Measurements from ENCODE around the gene NUDT3. TPM values are rescaled to one million over a fixed set of nuclear protein-coding genes. Genes with fewer than 3 reads are reported as not detected.

The NUDT3 gene
- total RNA-seq, 2 donors from 2014 or later: 22.8 to 24.7 TPM

GRCh38 chr6:34276191-34276590 is 116.3 kb downstream of the NUDT3 start:
- H3K27me3 Mint-ChIP-seq (ENCODE audit: insufficient read depth): peaks cover 2% of the 10 kb centered on the region
- 86 to 89% methylated on average over 5 of the region's 5 CpGs for WGBS, 2 experiments (ENCODE audit: insufficient coverage in 1 of 2, insufficient read length in 1 of 2)
- no peak overlapping the region for H3K27ac Mint-ChIP-seq
- DNase-seq: no peak
- H3K27ac ChIP-seq (ENCODE audit: low read depth, low read length): no peak overlapping the region
- no peak overlapping the region for H3K4me3 ChIP-seq (ENCODE audit: low read length)
- H3K4me3 Mint-ChIP-seq: no peak overlapping the region
- no peak overlapping the region for H3K9ac ChIP-seq (ENCODE audit: extremely low read depth, low read length, poor library complexity, severe bottlenecking)
- H3K27me3 ChIP-seq (ENCODE audit: control insufficient read depth, insufficient read depth, low read length, poor library complexity, severe bottlenecking): no peaks in the 10 kb centered on the region
- no peaks in the 10 kb centered on the region for H3K4me1 ChIP-seq (ENCODE audit: control insufficient read depth, insufficient read depth, low read length)
- H3K9me3 Mint-ChIP-seq: no peaks in the 10 kb centered on the region
- no peak for TF ChIP-seq CTCF (conservative IDR thresholded peaks at IDR 0.05)
- peaks cover 6% of the 10 kb centered on the region for H3K36me3 ChIP-seq (ENCODE audit: control insufficient read depth, insufficient read depth, low read length)
- H3K9me3 ChIP-seq (ENCODE audit: control insufficient read depth, low read length): no peaks in the 10 kb centered on the region
- peaks cover 5% of the 10 kb centered on the region for H3K4me1 Mint-ChIP-seq
- peaks cover 21% of the 10 kb centered on the region for H3K36me3 Mint-ChIP-seq (ENCODE audit: low read depth)

- Histone ChIP-seq H3K27ac (ENCODE audit: low read depth, low read length) (no peak overlapping the region), H3K4me3 (ENCODE audit: low read length) (no peak overlapping the region), H3K27me3 (ENCODE audit: control insufficient read depth, insufficient read depth, low read length, poor library complexity, severe bottlenecking) (no peaks in the 10 kb centered on the region), H3K4me1 (ENCODE audit: control insufficient read depth, insufficient read depth, low read length) (no peaks in the 10 kb centered on the region), H3K36me3 (ENCODE audit: control insufficient read depth, insufficient read depth, low read length) (no peaks in the 10 kb centered on the region), H3K9me3 (ENCODE audit: control insufficient read depth, low read length) (no peaks in the 10 kb centered on the region), H3K9ac (ENCODE audit: extremely low read depth, low read length, poor library complexity, severe bottlenecking) (no peak overlapping the region)
- H3K27me3 Mint-ChIP-seq (ENCODE audit: insufficient read depth): peaks cover 2% of the 10 kb centered on the region
- no peak overlapping the region for H3K4me3 Mint-ChIP-seq
- peaks cover 14% of the 10 kb centered on the region for H3K36me3 Mint-ChIP-seq (ENCODE audit: low read depth)
- TF ChIP-seq CTCF (conservative IDR thresholded peaks at IDR 0.05): no peak
- DNase-seq: no peak
- H3K27ac Mint-ChIP-seq: no peak overlapping the region
- peaks cover 5% of the 10 kb centered on the region for H3K4me1 Mint-ChIP-seq
- 76 to 95% methylated on average over 3 of the region's 3 CpGs for WGBS, 2 experiments (ENCODE audit: insufficient coverage in 1 of 2, insufficient read length in 1 of 2)
- no peaks in the 10 kb centered on the region for H3K9me3 Mint-ChIP-seq
Observed at GRCh38 chr6:34275128-34275804, 117.2 kb downstream of the NUDT3 start.

GRCh38 chr6:34274129-34274528 is 118.3 kb downstream of the NUDT3 start:
- Histone ChIP-seq H3K9ac (ENCODE audit: extremely low read depth, low read length, poor library complexity, severe bottlenecking) (no peak overlapping the region), H3K9me3 (ENCODE audit: control insufficient read depth, low read length) (no peaks in the 10 kb centered on the region), H3K27me3 (ENCODE audit: control insufficient read depth, insufficient read depth, low read length, poor library complexity, severe bottlenecking) (no peaks in the 10 kb centered on the region), H3K4me3 (ENCODE audit: low read length) (no peak overlapping the region), H3K27ac (ENCODE audit: low read depth, low read length) (no peak overlapping the region), H3K36me3 (ENCODE audit: control insufficient read depth, insufficient read depth, low read length) (no peaks in the 10 kb centered on the region), H3K4me1 (ENCODE audit: control insufficient read depth, insufficient read depth, low read length) (no peaks in the 10 kb centered on the region)
- no peak for TF ChIP-seq CTCF (conservative IDR thresholded peaks at IDR 0.05)
- peaks cover 5% of the 10 kb centered on the region for H3K4me1 Mint-ChIP-seq
- H3K4me3 Mint-ChIP-seq: no peak overlapping the region
- peaks cover 5% of the 10 kb centered on the region for H3K36me3 Mint-ChIP-seq (ENCODE audit: low read depth)
- WGBS, 2 experiments (ENCODE audit: insufficient coverage in 1 of 2, insufficient read length in 1 of 2): 86 to 93% methylated on average over 1 of the region's 1 CpG
- peaks cover 2% of the 10 kb centered on the region for H3K27me3 Mint-ChIP-seq (ENCODE audit: insufficient read depth)
- no peak overlapping the region for H3K27ac Mint-ChIP-seq
- no peaks in the 10 kb centered on the region for H3K9me3 Mint-ChIP-seq
- DNase-seq: no peak
